Epithelial cell of esophagus (primary cell): ENCODE results near the gene ANKRD42.

Experiments
- DNase-seq: peaks from one replicate; pipeline ENCODE4 v3.0.0; 2010; ENCODE audit warnings: low read depth
- H3K4me3 ChIP-seq: 2 replicates; pipeline ENCODE4 v1.5.1; 2011; ENCODE audit warnings: mild to moderate bottlenecking, low read length, control low read depth
- CTCF ChIP-seq: IDR thresholded peaks from 2 replicates; pipeline ENCODE4 v1.5.1; 2011; ENCODE audit warnings: low read depth, mild to moderate bottlenecking, low read length, control low read depth, inconsistent platforms; ENCODE audit not compliant: insufficient read depth; ENCODE audit errors: missing control alignments

Gene ANKRD42

GRCh38 chr11:83191986-83192385 lies 1.5 kb upstream of the ANKRD42 start:
- DNase-seq = no peak
- no peak for TF ChIP-seq CTCF
- peak overlapping the region; percentile 98 for H3K4me3 ChIP-seq

DNA sequence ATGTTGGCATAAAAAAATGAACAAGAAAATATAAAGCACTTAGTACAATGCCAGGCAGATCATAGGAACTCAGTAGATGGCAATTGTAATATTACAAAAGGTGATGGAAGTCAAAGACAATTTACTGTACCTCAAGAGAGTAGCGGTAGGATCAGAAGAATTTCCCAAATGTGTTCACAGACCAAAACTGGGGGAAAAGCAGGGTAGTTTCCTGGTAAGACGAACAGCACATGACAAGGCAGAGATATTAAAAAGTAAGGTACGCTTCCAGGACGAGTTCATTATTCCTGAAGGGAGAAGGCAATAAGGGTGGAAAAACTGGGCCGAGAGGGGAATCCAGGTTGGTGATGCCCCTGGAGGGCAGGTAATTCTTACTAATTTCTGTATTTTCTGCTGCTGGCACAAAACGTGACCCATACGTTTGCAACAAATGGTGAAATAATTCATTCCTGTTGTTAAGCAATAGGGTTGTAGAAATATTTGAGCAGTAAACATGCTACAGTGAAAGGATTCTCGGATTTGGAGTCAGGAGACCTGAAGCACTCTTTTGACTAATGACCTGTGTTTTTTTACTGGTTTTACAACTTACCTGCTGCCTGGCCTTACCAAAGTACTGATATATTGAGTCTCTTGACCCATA lies 786 bp upstream of the ANKRD42 start:
- H3K4me3 ChIP-seq = peak overlapping the region; percentile 98
- TF ChIP-seq CTCF = no peak
- DNase-seq = peak; percentile 16

DNA sequence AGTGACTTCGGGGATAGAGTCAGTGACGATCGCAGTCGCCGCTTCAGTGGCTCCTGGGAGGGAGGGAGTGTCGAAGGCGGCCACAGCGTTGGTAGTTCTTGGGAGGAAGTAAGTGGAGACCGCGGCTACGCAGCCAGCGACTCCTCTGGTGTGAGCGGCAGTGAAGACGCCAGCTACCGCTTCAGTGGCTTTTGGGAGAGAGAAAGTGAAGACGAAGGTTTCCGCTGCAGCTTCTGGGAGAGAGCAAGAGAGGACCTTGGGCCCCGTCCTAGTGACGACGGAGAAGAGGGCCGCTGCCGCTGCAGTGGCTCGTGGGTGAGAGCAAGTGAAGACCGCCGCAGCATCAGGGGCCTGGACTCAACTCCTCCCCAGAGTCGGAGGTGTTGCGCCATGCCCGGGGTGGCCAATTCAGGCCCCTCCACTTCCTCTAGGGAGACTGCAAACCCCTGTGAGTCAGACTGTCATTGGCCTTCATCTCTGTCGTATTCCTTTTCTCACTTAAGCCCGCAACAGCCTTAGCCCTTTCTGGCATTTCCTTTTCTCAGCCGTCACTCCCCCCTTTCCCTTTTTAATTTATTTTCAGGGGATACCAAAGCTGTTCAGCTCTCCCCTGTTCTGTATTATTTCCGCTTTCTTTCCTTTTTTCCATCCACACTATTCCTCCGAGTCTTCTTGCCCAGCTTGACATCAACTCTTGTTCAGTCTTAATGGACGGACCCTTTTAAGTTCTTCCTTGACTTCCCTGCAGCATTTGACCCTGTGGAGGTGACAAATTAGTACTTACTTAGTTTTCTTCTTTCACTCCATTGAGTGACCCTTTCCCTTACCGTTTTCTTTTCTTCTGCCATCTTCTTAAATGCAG lies 1.0 kb downstream of the ANKRD42 start:
- peak; percentile 75 for DNase-seq
- peak overlapping the region; percentile 98 for H3K4me3 ChIP-seq
- no peak for TF ChIP-seq CTCF

- DNase-seq = no peak
- TF ChIP-seq CTCF = no peak
- peak overlapping the region; percentile 98 for H3K4me3 ChIP-seq
These were observed 1.6 kb downstream of the ANKRD42 start for GRCh38 chr11:83195143-83195466.

- H3K4me3 ChIP-seq = no peak overlapping the region
- TF ChIP-seq CTCF = no peak
- DNase-seq = no peak
These were observed 2.1 kb downstream of the ANKRD42 start for GRCh38 chr11:83195649-83196048.

DNA sequence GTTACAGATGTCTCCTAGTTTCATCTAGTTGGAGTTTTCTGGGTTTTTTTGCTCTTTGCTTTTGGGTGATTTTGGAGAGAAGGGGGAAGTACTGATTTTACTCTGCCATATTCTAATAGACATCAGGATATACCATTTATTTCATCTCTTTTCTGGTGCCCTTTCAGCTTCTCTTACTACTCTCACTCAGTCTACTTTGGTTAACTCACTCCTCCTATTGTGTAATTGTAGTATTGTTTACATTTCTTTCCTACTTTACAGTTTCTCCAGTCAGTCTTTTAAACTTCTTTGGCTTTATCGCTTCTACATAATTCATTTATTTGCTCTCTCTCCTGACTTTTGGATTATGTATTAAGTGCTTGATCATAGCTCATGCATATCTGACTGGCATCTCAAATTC lies 6.5 kb downstream of the ANKRD42 start:
- TF ChIP-seq CTCF = no peak
- H3K4me3 ChIP-seq = no peak overlapping the region
- DNase-seq = no peak
